ENCODE results near the gene TANGO2. TPM values are rescaled to one million over a fixed set of nuclear protein-coding genes. Genes with fewer than 3 reads are reported as not detected.

Gene TANGO2
- total and polyA plus RNA-seq, 9 of the 15 experiments (the other 6 are each of a cell fraction or from before 2014, with no cell fraction given), result 15.5 to 94.9 (median 70.1) TPM

DNA sequence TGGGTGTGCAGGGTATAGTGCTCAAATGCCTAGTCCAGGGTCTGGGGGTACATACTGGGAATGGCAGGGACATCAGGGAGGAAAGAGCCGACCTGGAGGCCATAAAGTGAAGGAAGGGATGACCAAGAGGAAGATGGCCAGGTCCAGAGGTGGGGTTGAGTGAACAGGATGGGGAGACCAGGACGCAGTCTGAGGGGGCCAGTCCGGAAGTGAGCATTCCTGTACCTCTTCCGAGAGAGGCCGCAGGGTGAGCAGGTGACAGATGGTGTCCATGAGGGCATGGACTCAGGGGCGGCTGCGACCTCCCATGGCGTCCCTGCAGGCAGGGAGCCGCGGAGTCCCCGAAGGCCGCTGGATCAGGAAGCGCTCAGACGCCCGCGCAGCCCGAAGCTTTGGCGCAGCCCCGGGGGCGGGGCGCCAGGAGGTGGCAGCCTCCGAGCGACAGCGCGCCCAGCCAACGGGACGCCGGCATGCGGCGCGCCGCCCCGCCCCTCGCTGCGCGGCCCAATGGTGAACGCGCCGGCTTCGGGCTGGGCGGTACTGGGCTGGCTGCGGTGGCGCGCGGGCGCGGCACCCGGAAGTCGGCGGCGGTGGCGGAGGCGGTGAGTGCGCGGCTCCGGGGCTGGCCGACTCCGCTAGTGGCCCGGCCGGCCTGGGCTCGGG, at the start of gene TANGO2 (continued):
- TF ChIP-seq, protein P1, sequence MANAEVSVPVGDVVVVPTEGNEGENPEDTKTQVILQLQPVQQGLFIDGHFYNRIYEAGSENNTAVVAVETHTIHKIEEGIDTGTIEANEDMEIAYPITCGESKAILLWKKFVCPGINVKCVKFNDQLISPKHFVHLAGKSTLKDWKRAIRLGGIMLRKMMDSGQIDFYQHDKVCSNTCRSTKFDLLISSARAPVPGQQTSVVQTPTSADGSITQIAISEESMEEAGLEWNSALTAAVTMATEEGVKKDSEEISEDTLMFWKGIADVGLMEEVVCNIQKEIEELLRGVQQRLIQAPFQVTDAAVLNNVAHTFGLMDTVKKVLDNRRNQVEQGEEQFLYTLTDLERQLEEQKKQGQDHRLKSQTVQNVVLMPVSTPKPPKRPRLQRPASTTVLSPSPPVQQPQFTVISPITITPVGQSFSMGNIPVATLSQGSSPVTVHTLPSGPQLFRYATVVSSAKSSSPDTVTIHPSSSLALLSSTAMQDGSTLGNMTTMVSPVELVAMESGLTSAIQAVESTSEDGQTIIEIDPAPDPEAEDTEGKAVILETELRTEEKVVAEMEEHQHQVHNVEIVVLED (CRISPR knock-in tag; IDR thresholded peaks at IDR 0.05), result peak; percentile 83
- TF ChIP-seq, protein P2, sequence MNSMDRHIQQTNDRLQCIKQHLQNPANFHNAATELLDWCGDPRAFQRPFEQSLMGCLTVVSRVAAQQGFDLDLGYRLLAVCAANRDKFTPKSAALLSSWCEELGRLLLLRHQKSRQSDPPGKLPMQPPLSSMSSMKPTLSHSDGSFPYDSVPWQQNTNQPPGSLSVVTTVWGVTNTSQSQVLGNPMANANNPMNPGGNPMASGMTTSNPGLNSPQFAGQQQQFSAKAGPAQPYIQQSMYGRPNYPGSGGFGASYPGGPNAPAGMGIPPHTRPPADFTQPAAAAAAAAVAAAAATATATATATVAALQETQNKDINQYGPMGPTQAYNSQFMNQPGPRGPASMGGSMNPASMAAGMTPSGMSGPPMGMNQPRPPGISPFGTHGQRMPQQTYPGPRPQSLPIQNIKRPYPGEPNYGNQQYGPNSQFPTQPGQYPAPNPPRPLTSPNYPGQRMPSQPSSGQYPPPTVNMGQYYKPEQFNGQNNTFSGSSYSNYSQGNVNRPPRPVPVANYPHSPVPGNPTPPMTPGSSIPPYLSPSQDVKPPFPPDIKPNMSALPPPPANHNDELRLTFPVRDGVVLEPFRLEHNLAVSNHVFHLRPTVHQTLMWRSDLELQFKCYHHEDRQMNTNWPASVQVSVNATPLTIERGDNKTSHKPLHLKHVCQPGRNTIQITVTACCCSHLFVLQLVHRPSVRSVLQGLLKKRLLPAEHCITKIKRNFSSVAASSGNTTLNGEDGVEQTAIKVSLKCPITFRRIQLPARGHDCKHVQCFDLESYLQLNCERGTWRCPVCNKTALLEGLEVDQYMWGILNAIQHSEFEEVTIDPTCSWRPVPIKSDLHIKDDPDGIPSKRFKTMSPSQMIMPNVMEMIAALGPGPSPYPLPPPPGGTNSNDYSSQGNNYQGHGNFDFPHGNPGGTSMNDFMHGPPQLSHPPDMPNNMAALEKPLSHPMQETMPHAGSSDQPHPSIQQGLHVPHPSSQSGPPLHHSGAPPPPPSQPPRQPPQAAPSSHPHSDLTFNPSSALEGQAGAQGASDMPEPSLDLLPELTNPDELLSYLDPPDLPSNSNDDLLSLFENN (IDR thresholded peaks at IDR 0.05; ENCODE audit: low read depth in 2 of 2, low read length in 2 of 2), result peak in 1 of 2 experiments; percentile 55; a peak in 2 of 4 replicates
- peak in 1 of 2 experiments; percentile 27; a peak in 1 of 3 replicates for TF ChIP-seq CBX3 (IDR thresholded peaks at IDR 0.05; ENCODE audit: borderline replicate concordance in 1 of 2, low read length in 2 of 2)
- TF ChIP-seq CBFB (CRISPR knock-in tag; IDR thresholded peaks at IDR 0.05), result no peak
- TF ChIP-seq PBX2 (CRISPR knock-in tag; IDR thresholded peaks at IDR 0.05; ENCODE audit: low read depth), result no peak
- TF ChIP-seq PBX2 (tag; conservative IDR thresholded peaks at IDR 0.05; ENCODE audit: low read depth), result peak; percentile 78
- TF ChIP-seq ZSCAN29 (IDR thresholded peaks at IDR 0.05), result no peak
- TF ChIP-seq BHLHE40 (IDR thresholded peaks at IDR 0.05; ENCODE audit: low read length), result 0 out of 2 replicates have a peak, but pooled peaks have one; percentile 8
- TF ChIP-seq HBP1 (CRISPR knock-in tag; IDR thresholded peaks at IDR 0.05), result peak; percentile 92; the same call in 1 of the 2 replicates
- TF ChIP-seq MTA2 (IDR thresholded peaks at IDR 0.05; ENCODE audit: low read depth), result no peak
- TF ChIP-seq OTX1 (CRISPR knock-in tag; IDR thresholded peaks at IDR 0.05), result peak; percentile 91; the same call in 1 of the 2 replicates
- no peak for TF ChIP-seq ZNF184 (CRISPR knock-in tag; IDR thresholded peaks at IDR 0.05)
- TF ChIP-seq COPS2 (conservative IDR thresholded peaks at IDR 0.05), result no peak
- no peak for TF ChIP-seq MAFK (IDR thresholded peaks at IDR 0.05; ENCODE audit: low read length)
- peak; percentile 68; the same call in 1 of the 2 replicates for TF ChIP-seq ZNF41 (CRISPR knock-in tag; conservative IDR thresholded peaks at IDR 0.05)
- TF ChIP-seq MYC (IDR thresholded peaks at IDR 0.05; ENCODE audit: low read depth, low read length), result peak; percentile 73
- peak; percentile 96 for TF ChIP-seq MYC (CRISPR knock-in tag; IDR thresholded peaks at IDR 0.05; ENCODE audit: borderline replicate concordance, low read depth)
- no peak for TF ChIP-seq SRF (CRISPR knock-in tag; IDR thresholded peaks at IDR 0.05)

All from K562 (cell line).